GM12878 (cell line): ENCODE measurements around the gene KAZN. TPM values are rescaled to one million over a fixed set of nuclear protein-coding genes. Genes with fewer than 3 reads are reported as not detected.
A peak's percentile ranks its signal among the peaks of the same experiment; 100 is the strongest.

ENCODE experiments used
- BCL11A ChIP-seq: IDR thresholded peaks from 2 replicates; pipeline ENCODE4 v1.6.1; 2011; ENCODE audit warnings: low read depth, low read length
- BHLHE40 ChIP-seq, 2 experiments: fragments of 450-650 bp in 1 of 2; IDR thresholded peaks; 2 replicates each; pipeline ENCODE4 v1.6.1; 2011 to 2017; ENCODE audit warnings: low read depth in 2 of 2, borderline replicate concordance in 1 of 2, improper control_type of control experiment in 1 of 2, low read length in 1 of 2, mild to moderate bottlenecking in 1 of 2
- CBX3 ChIP-seq: fragments of 200-600 bp; sonication (generic); IDR thresholded peaks from 2 replicates; pipeline ENCODE4 v1.6.1; 2016; ENCODE audit warnings: low read depth, borderline replicate concordance
- ETV6 ChIP-seq, 2 experiments: fragments of 450-650 bp in 1 of 2; IDR thresholded peaks in 1 of 2; conservative IDR thresholded peaks in 1 of 2; 2 replicates each; pipeline ENCODE4 v1.6.1; 2014; ENCODE audit warnings: antibody characterized with exemption in 1 of 2, borderline replicate concordance in 1 of 2, low read depth in 1 of 2, mild to moderate bottlenecking in 1 of 2, moderate library complexity in 1 of 2
- FOXK2 ChIP-seq: fragments of 450-650 bp; IDR thresholded peaks from 2 replicates; pipeline ENCODE4 v1.6.1; 2017; ENCODE audit warnings: mild to moderate bottlenecking, moderate library complexity
- IRF4 ChIP-seq: IDR thresholded peaks from 2 replicates; pipeline ENCODE4 v1.6.1; 2011; ENCODE audit warnings: low read depth, low read length
- JUND ChIP-seq: IDR thresholded peaks from 2 replicates; pipeline ENCODE4 v1.6.1; 2012; ENCODE audit warnings: low read depth, mild to moderate bottlenecking, low read length, improper control_type of control experiment, moderate library complexity
- KDM1A ChIP-seq: fragments of 200-600 bp; sonication (generic); IDR thresholded peaks from 2 replicates; pipeline ENCODE4 v1.6.1; 2016; ENCODE audit warnings: borderline replicate concordance
- MTA2 ChIP-seq: fragments of 450-650 bp; IDR thresholded peaks from 2 replicates; pipeline ENCODE4 v1.6.1; 2016; ENCODE audit warnings: low read depth, mild to moderate bottlenecking, moderate library complexity
- MXI1 ChIP-seq: fragments of 150-350 bp; IDR thresholded peaks from 2 replicates; pipeline ENCODE4 v1.6.1; 2011; ENCODE audit warnings: low read depth, mild to moderate bottlenecking, inconsistent platforms, low read length, improper control_type of control experiment
- NFIC ChIP-seq: IDR thresholded peaks from 2 replicates; pipeline ENCODE4 v1.6.1; 2012; ENCODE audit warnings: low read depth, mild to moderate bottlenecking, inconsistent platforms, low read length, moderate library complexity
- PAX5 ChIP-seq: IDR thresholded peaks from 2 replicates; pipeline ENCODE4 v1.6.1; 2011; ENCODE audit warnings: low read depth, low read length, borderline replicate concordance
- RAD21 ChIP-seq: IDR thresholded peaks from 2 replicates; pipeline ENCODE4 v1.6.1; 2011; ENCODE audit warnings: mild to moderate bottlenecking, low read depth, low read length, moderate library complexity; ENCODE audit not compliant: insufficient read depth
- RBBP5 ChIP-seq: fragments of 200-600 bp; sonication (generic); conservative IDR thresholded peaks from 2 replicates; pipeline ENCODE4 v1.6.1; 2016
- STAT3 ChIP-seq: IDR thresholded peaks from 2 replicates; pipeline ENCODE4 v1.6.1; 2011; ENCODE audit warnings: low read depth, low read length, improper control_type of control experiment
- TARDBP ChIP-seq: IDR thresholded peaks from 2 replicates; pipeline ENCODE4 v1.6.1; 2016; ENCODE audit warnings: borderline replicate concordance
- TCF3 ChIP-seq: IDR thresholded peaks from 2 replicates; pipeline ENCODE4 v1.6.1; 2012; ENCODE audit warnings: low read depth, mild to moderate bottlenecking, low read length, borderline replicate concordance; ENCODE audit not compliant: insufficient read depth
- TCF7 ChIP-seq: IDR thresholded peaks from 2 replicates; pipeline ENCODE4 v1.6.1; 2014; ENCODE audit warnings: antibody characterized with exemption, borderline replicate concordance
- WRNIP1 ChIP-seq: IDR thresholded peaks from 2 replicates; pipeline ENCODE4 v1.6.1; 2011; ENCODE audit warnings: low read depth, low read length, improper control_type of control experiment, borderline replicate concordance
- YY1 ChIP-seq: IDR thresholded peaks from 2 replicates; pipeline ENCODE4 v1.6.1; 2011; ENCODE audit warnings: low read depth, mild to moderate bottlenecking, low read length
- ZBTB4 ChIP-seq: fragments of 450-650 bp; formaldehyde crosslinking; IDR thresholded peaks from 2 replicates; pipeline ENCODE4 v1.4.0; 2022; ENCODE audit warnings: mild to moderate bottlenecking, moderate library complexity
- ZNF384 ChIP-seq: IDR thresholded peaks from 2 replicates; pipeline ENCODE4 v1.6.1; 2012; ENCODE audit warnings: low read depth, mild to moderate bottlenecking, low read length, improper control_type of control experiment, borderline replicate concordance
- ZNF622 ChIP-seq: fragments of 450-650 bp; IDR thresholded peaks from 2 replicates; pipeline ENCODE4 v1.6.1; 2017; ENCODE audit warnings: mild to moderate bottlenecking, inconsistent platforms
- polyA plus RNA-seq, 11 experiments: library from polyadenylated mRNA; depleted of rRNA in 4 of 11; unstranded in 6 of 11; stranded (reverse) in 5 of 11; fragments of >200 nt; fragmentation: Nextera tagmentation in 4 of 11; fragmentation: Illumina TruSeq in 1 of 11; extraction: Ambion mirVana in 4 of 11; extraction: Trizol in 1 of 11; gene quantifications; 1 replicate in 1 of 11; 2 replicates in 10 of 11; pipeline versions ENCODE4 v1.2.1 to v1.2.3, GENCODE V29; 2011 to 2016; ENCODE audit warnings: inconsistent platforms in 2 of 11, missing spikeins in 2 of 11, low read depth in 1 of 11
- total RNA-seq, 4 experiments: library from RNA; depleted of rRNA in 3 of 4; stranded (reverse); fragments of >200 nt in 3 of 4; fragmentation: Illumina TruSeq in 1 of 4; extraction: Trizol in 1 of 4; gene quantifications; 2 replicates each; pipeline versions ENCODE4 v1.2.1 to v1.2.3, GENCODE V29; 2013 to 2021
- TF ChIP-seq, protein P1 (sequence below): fragments of 450-650 bp; IDR thresholded peaks from 2 replicates; pipeline ENCODE4 v1.6.1; 2017; ENCODE audit warnings: mild to moderate bottlenecking, moderate library complexity

KAZN gene
- total and polyA plus RNA-seq, 10 of the 15 experiments (the other 5 are each of a cell fraction or from before 2014, with no cell fraction given): 0.72 to 4.0 (median 1.2) TPM

GRCh38 chr1:14745001-14745720 is 146.7 kb downstream of the KAZN start (continued):
- TF ChIP-seq, protein P1, sequence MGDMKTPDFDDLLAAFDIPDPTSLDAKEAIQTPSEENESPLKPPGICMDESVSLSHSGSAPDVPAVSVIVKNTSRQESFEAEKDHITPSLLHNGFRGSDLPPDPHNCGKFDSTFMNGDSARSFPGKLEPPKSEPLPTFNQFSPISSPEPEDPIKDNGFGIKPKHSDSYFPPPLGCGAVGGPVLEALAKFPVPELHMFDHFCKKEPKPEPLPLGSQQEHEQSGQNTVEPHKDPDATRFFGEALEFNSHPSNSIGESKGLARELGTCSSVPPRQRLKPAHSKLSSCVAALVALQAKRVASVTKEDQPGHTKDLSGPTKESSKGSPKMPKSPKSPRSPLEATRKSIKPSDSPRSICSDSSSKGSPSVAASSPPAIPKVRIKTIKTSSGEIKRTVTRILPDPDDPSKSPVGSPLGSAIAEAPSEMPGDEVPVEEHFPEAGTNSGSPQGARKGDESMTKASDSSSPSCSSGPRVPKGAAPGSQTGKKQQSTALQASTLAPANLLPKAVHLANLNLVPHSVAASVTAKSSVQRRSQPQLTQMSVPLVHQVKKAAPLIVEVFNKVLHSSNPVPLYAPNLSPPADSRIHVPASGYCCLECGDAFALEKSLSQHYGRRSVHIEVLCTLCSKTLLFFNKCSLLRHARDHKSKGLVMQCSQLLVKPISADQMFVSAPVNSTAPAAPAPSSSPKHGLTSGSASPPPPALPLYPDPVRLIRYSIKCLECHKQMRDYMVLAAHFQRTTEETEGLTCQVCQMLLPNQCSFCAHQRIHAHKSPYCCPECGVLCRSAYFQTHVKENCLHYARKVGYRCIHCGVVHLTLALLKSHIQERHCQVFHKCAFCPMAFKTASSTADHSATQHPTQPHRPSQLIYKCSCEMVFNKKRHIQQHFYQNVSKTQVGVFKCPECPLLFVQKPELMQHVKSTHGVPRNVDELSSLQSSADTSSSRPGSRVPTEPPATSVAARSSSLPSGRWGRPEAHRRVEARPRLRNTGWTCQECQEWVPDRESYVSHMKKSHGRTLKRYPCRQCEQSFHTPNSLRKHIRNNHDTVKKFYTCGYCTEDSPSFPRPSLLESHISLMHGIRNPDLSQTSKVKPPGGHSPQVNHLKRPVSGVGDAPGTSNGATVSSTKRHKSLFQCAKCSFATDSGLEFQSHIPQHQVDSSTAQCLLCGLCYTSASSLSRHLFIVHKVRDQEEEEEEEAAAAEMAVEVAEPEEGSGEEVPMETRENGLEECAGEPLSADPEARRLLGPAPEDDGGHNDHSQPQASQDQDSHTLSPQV: no peak
- no peak for TF ChIP-seq STAT3
- no peak for TF ChIP-seq CBX3
- peak; percentile 98 for TF ChIP-seq MTA2
- TF ChIP-seq TCF7: no peak
- TF ChIP-seq JUND: peak; percentile 72; the same call in 1 of the 2 replicates
- TF ChIP-seq ZNF384: peak; percentile 42; the same call in 1 of the 2 replicates
- TF ChIP-seq IRF4: peak; percentile 27; the same call in 1 of the 2 replicates
- no peak for TF ChIP-seq ZNF622
- TF ChIP-seq TARDBP: no peak
- TF ChIP-seq ZBTB4 (CRISPR knock-in tag): no peak
- peak; percentile 90; the same call in 1 of the 2 replicates for TF ChIP-seq BCL11A
- TF ChIP-seq MXI1: peak; percentile 53; the same call in 1 of the 2 replicates
- no peak for TF ChIP-seq KDM1A
- TF ChIP-seq NFIC: no peak
- TF ChIP-seq BHLHE40 (IDR thresholded peaks at IDR 0.05; ENCODE audit: borderline replicate concordance in 1 of 2, low read depth in 2 of 2, low read length in 1 of 2): 0 out of 4 replicates have a peak, but pooled peaks of 1 of the 2 experiments have one; percentile 10
- TF ChIP-seq TCF3: no peak
- no peak for TF ChIP-seq YY1
- TF ChIP-seq FOXK2: no peak
- TF ChIP-seq ETV6 (conservative IDR thresholded peaks at IDR 0.05 in 1 of 2, IDR thresholded peaks at IDR 0.05 in 1 of 2; ENCODE audit: borderline replicate concordance in 1 of 2, low read depth in 1 of 2): no peak
- no peak for TF ChIP-seq WRNIP1
- no peak for TF ChIP-seq PAX5
- no peak for TF ChIP-seq RAD21
- no peak for TF ChIP-seq RBBP5
